CD4-positive, alpha-beta T cell treated with Interleukin-21 for 1 hour (primary cell): ENCODE data around the gene WNK3.

Experiments used
- DNase-seq: peaks from one replicate; pipeline ENCODE4 v3.0.0-alpha.2; 2020

Gene WNK3

GRCh38 chrX:54157561-54157960 is 200.3 kb downstream of the WNK3 start:
- DNase-seq = no peak
